ENCODE data around the gene CDSN.

DNA sequence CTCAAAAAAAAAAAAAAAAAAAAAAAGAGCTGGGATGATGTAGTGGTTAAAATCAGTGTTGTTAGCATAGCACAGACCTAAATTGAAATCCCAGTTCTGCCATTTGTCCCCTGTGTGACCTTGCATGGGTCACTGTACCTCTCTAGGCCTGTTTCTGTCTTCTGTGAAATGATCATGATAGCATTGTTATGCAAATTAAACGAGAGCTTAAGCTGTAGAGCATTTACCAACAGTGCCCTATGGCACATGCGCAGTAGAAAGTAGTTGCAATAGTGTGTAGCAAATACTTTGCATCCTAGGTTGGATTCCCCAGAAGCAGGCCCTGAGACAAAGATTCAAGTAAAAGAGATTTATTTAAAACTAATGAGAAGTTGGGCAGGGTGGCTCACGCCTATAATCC lies 11.3 kb upstream of the CDSN start:
- TF ChIP-seq, protein P1, sequence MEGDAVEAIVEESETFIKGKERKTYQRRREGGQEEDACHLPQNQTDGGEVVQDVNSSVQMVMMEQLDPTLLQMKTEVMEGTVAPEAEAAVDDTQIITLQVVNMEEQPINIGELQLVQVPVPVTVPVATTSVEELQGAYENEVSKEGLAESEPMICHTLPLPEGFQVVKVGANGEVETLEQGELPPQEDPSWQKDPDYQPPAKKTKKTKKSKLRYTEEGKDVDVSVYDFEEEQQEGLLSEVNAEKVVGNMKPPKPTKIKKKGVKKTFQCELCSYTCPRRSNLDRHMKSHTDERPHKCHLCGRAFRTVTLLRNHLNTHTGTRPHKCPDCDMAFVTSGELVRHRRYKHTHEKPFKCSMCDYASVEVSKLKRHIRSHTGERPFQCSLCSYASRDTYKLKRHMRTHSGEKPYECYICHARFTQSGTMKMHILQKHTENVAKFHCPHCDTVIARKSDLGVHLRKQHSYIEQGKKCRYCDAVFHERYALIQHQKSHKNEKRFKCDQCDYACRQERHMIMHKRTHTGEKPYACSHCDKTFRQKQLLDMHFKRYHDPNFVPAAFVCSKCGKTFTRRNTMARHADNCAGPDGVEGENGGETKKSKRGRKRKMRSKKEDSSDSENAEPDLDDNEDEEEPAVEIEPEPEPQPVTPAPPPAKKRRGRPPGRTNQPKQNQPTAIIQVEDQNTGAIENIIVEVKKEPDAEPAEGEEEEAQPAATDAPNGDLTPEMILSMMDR (optimal IDR thresholded peaks at IDR 0.05 in 1 of 3, IDR thresholded peaks at IDR 0.05 in 1 of 3, conservative IDR thresholded peaks at IDR 0.05 in 1 of 3; ENCODE audit: extremely low read depth in 1 of 3, insufficient read depth in 2 of 3, low read length in 3 of 3): no peak
- TF ChIP-seq EZH2 (IDR thresholded peaks at IDR 0.05; ENCODE audit: low read length): no peak
